GM15510 (cell line): ENCODE data around the gene ITPRIPL1.

Experiments
- POLR2A ChIP-seq: IDR thresholded peaks from 3 replicates; pipeline ENCODE4 v1.6.1; 2011; ENCODE audit warnings: borderline replicate concordance; ENCODE audit not compliant: insufficient read length; ENCODE audit errors: extremely low read depth

ITPRIPL1 gene

GRCh38 chr2:96316999-96317398 lies 8.1 kb upstream of the ITPRIPL1 start:
- TF ChIP-seq POLR2A = no peak

DNA sequence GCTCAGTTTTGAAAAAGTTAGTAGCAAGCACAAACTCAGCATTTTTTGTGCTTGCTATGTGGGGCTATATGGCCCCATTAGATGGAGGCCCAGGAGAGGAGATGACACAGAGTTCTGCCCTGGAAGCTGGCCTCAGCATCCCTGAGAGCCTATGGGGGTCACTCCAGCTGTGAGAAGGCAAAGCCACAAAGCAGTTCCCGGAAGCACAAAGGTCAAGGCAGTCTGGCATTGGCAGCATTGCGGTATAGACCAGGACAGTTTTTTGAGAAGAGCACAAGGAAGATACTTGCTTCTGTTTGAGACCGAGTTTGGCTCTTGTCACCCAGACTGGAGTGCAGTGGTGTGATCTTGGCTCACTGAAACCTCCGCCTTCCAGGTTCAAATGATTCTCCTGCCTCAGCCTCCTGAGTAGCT lies 7.5 kb upstream of the ITPRIPL1 start:
- TF ChIP-seq POLR2A = no peak

DNA sequence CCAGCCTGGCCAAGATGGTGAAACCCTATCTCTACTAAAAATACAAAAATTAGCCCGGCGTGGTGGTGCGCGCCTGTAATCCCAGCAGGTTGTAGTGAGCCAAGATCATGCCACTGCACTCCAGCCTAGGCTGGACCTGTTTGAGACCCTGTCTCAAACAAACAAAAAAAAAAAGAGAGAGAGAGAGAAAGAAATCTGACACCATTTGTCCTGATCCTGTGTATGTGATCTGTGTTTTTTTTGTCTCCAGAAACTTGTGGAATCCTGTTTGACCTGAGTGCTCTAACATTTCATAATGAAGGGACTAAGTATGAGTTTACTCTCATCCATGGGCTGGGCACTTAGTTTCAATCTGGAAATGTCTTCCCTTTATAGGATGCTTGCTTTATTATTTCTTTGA lies 6.4 kb upstream of the ITPRIPL1 start:
- no peak for TF ChIP-seq POLR2A

DNA sequence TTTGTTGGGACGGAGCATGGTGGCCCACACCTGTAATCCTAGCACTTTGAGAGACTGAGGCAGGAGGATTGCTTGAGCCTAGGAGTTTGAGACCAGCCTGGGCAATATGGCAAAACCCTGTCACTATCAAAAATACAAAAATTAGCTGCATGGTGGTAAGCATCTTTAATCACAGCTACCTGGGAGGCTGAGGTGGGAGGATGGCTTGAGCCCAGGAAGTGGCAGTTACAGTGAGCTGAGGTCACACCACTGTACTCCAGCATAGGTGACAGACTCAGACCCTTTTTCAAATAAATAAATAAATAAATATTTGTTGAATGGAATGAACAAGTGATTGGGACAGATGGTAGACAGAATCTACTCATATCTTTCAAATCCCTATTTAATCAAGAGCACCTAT lies 5.7 kb upstream of the ITPRIPL1 start:
- no peak for TF ChIP-seq POLR2A

- no peak for TF ChIP-seq POLR2A
Measured at GRCh38 chr2:96320326-96320725, 4.8 kb upstream of the ITPRIPL1 start.

DNA sequence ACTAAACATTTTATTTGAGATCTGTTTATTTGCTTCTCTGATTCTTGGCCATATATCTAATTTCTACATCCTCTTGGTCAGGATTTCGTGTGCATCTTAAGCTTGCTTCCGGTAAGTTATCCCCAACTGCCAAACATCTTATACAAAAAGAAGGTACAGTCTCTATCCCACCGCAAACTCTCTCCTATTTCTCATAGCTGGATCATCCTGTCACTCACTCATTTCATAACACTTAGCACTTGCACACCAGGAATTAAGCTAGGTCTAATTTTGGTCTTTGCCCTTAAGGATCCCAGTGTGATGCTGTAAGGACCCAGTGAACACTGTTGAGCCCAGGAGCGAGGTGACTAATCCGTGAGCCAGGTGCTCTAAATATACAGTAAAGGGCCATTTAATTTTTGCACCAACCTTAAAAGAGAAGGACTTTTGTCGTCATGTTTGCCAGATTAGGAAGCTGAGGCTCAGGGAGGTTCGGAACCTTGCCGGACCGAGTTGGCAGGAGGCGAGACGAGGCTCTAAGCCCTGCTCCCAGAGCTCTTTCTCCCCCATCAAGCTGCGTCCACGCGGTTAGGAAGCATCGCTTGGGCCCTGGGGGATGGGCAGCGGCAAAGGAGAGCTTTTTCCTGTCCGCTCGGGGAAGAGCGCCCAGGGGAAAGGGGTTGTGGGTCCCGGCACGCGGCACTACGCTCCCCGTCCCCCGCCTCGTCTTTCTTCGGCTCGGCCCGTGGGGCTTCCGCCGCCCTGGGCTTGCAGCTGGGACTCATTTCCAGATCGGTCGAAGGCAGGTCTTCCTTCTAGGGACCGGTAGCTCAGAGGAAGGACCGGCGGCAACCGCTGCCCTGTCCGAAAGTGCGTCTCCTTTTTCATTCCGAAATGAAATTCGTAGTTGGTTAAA lies 4.1 kb upstream of the ITPRIPL1 start:
- no peak for TF ChIP-seq POLR2A

DNA sequence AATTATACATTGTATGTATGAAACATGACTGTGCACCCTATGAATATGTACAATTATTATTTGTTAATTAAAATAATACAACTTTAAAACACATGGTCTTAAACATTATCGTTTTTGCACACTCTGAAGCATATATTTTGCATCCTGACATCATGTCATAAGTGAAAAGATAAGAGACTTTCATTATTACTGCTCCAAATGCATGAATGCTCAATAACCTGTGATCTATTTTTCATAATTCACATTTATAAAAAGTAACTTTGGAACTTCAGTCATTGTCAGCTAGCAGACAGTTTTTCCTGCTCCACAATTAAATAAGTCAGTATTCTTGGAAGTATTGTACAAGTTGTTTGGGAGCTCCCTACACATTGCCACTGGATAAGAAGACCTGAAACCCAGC lies 1.3 kb upstream of the ITPRIPL1 start:
- no peak for TF ChIP-seq POLR2A

DNA sequence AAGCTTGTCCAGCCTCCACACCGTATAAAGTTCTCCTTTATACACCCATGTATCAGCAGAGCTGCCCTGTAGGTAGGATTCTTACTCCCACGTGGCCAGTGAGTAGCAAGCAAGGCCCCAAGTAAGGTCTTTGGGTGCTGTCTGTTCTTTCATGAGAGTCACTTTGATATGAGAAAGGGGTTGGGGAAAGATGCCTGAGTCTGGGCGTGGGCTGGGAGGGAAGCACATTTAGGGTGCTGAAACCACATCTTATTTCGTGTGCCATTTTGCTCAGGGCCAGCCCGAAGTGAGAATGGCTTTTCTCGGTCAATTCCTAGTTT lies 436 bp upstream of the ITPRIPL1 start:
- no peak for TF ChIP-seq POLR2A

GRCh38 chr2:96325884-96326255 lies 753 bp downstream of the ITPRIPL1 start:
- TF ChIP-seq POLR2A = peak; percentile 48

GRCh38 chr2:96326564-96326963 lies 1.4 kb downstream of the ITPRIPL1 start:
- TF ChIP-seq POLR2A = no peak

GRCh38 chr2:96326990-96327820 lies 2.1 kb downstream of the ITPRIPL1 start:
- TF ChIP-seq POLR2A = no peak

- TF ChIP-seq POLR2A = no peak
Measured at GRCh38 chr2:96329456-96329855, 4.3 kb downstream of the ITPRIPL1 start.

GRCh38 chr2:96329874-96330273 lies 4.8 kb downstream of the ITPRIPL1 start:
- TF ChIP-seq POLR2A = no peak

GRCh38 chr2:96330407-96330806 lies 5.3 kb downstream of the ITPRIPL1 start:
- no peak for TF ChIP-seq POLR2A

- no peak for TF ChIP-seq POLR2A
Measured at GRCh38 chr2:96333708-96334107, 8.6 kb downstream of the ITPRIPL1 start.
